ENCODE data around the gene CCNYL1. TPM values are rescaled to one million over a fixed set of nuclear protein-coding genes. Genes with fewer than 3 reads are reported as not detected.

Gene CCNYL1
- total RNA-seq, 4 donors from 2014 or later: 9.4 to 15.9 (median 13.1) TPM

- DNase-seq (ENCODE audit: low spot score in 2 of 2): no peak
- H3K27me3 ChIP-seq: no peaks in the 10 kb centered on the region
- WGBS, 2 donors: 72 to 82% methylated on average over 1 of the region's 1 CpG
- H3K4me1 ChIP-seq: no peaks in the 10 kb centered on the region
- TF ChIP-seq EP300 (IDR thresholded peaks at IDR 0.05): no peak
- no peak for TF ChIP-seq POLR2A (IDR thresholded peaks at IDR 0.05)
- TF ChIP-seq CTCF (IDR thresholded peaks at IDR 0.05): no peak
- no peak overlapping the region for H3K4me3 ChIP-seq
- no peaks in the 10 kb centered on the region for H3K9me3 ChIP-seq
- no peak overlapping the region for H3K27ac ChIP-seq
- no peaks in the 10 kb centered on the region for H3K36me3 ChIP-seq
Observed at GRCh38 chr2:207697411-207697810, 14.0 kb upstream of the CCNYL1 start.

GRCh38 chr2:207698301-207698700 is 13.1 kb upstream of the CCNYL1 start:
- H3K9me3 ChIP-seq: no peaks in the 10 kb centered on the region
- no peak for DNase-seq (ENCODE audit: low spot score in 2 of 2)
- no peak overlapping the region for H3K4me3 ChIP-seq
- H3K27me3 ChIP-seq: no peaks in the 10 kb centered on the region
- H3K4me1 ChIP-seq: no peaks in the 10 kb centered on the region
- no peak overlapping the region for H3K27ac ChIP-seq
- WGBS, 2 donors: 88 to 93% methylated on average over 5 of the region's 5 CpGs
- no peak for TF ChIP-seq EP300 (IDR thresholded peaks at IDR 0.05)
- no peaks in the 10 kb centered on the region for H3K36me3 ChIP-seq

- 63 to 72% methylated on average over 3 of the region's 3 CpGs for WGBS, 2 donors
- no peak for DNase-seq (ENCODE audit: low spot score in 2 of 2)
- TF ChIP-seq POLR2A (IDR thresholded peaks at IDR 0.05): no peak
- no peak for TF ChIP-seq CTCF (IDR thresholded peaks at IDR 0.05)
- TF ChIP-seq EP300 (IDR thresholded peaks at IDR 0.05): no peak
- no peak overlapping the region for H3K27ac ChIP-seq
- no peaks in the 10 kb centered on the region for H3K27me3 ChIP-seq
- no peaks in the 10 kb centered on the region for H3K9me3 ChIP-seq
- no peak overlapping the region for H3K4me3 ChIP-seq
- no peaks in the 10 kb centered on the region for H3K4me1 ChIP-seq
- H3K36me3 ChIP-seq: no peaks in the 10 kb centered on the region
Observed at GRCh38 chr2:207704078-207704477, 7.4 kb upstream of the CCNYL1 start.

- no peak overlapping the region for H3K27ac ChIP-seq
- H3K36me3 ChIP-seq: no peaks in the 10 kb centered on the region
- no peak for DNase-seq (ENCODE audit: low spot score in 2 of 2)
- no peaks in the 10 kb centered on the region for H3K4me1 ChIP-seq
- H3K4me3 ChIP-seq: no peak overlapping the region
- TF ChIP-seq CTCF (IDR thresholded peaks at IDR 0.05) (no peak), EP300 (IDR thresholded peaks at IDR 0.05) (no peak), POLR2A (IDR thresholded peaks at IDR 0.05) (no peak)
- no peaks in the 10 kb centered on the region for H3K9me3 ChIP-seq
- no peaks in the 10 kb centered on the region for H3K27me3 ChIP-seq
Observed at GRCh38 chr2:207704671-207705070, 6.8 kb upstream of the CCNYL1 start.

GRCh38 chr2:207706936-207707860 is 4.2 kb upstream of the CCNYL1 start:
- TF ChIP-seq EP300 (IDR thresholded peaks at IDR 0.05): no peak
- TF ChIP-seq POLR2A (IDR thresholded peaks at IDR 0.05): no peak
- no peak for TF ChIP-seq CTCF (IDR thresholded peaks at IDR 0.05)
- WGBS, 2 donors: 62 to 65% methylated on average over 4 of the region's 4 CpGs
- no peak for DNase-seq (ENCODE audit: low spot score in 2 of 2)
- Histone ChIP-seq H3K27ac (no peak overlapping the region), H3K4me3 (no peak overlapping the region), H3K4me1 (peaks cover 0 to 9% (median 7%) of the 10 kb centered on the region in 4 donors), H3K36me3 (no peaks in the 10 kb centered on the region), H3K27me3 (no peaks in the 10 kb centered on the region), H3K9me3 (no peaks in the 10 kb centered on the region)

Data from tibial nerve (tissue), 4 donors.